ENCODE data around the gene RSPH3.
"Not testable (repeated sequence)": the region's sequence is repeated elsewhere in the genome, so short reads cannot be mapped to it uniquely, and the experiment has no call there.

Gene RSPH3

GRCh38 chr6:158962371-158962770, 37.6 kb downstream of the RSPH3 start:
- Histone ChIP-seq H3K27me3 (ENCODE audit: control insufficient read depth, insufficient read depth, low read length) (no peaks in the 10 kb centered on the region), H3K4me3 (ENCODE audit: low read length) (no peak overlapping the region), H3K4me1 (ENCODE audit: control insufficient read depth, insufficient read depth, low read length) (peaks cover 11% of the 10 kb centered on the region), H3K9ac (ENCODE audit: low read length) (no peak overlapping the region), H3K36me3 (ENCODE audit: control insufficient read depth, insufficient read depth, low read length) (no peaks in the 10 kb centered on the region), H3K9me3 (ENCODE audit: control insufficient read depth, low read length) (no peaks in the 10 kb centered on the region)

GRCh38 chr6:158960026-158960425, 40.0 kb downstream of the RSPH3 start:
- H3K4me3 ChIP-seq (ENCODE audit: low read length): no peak overlapping the region
- no peak overlapping the region for H3K9ac ChIP-seq (ENCODE audit: low read length)
- no peaks in the 10 kb centered on the region for H3K27me3 ChIP-seq (ENCODE audit: control insufficient read depth, insufficient read depth, low read length)
- no peaks in the 10 kb centered on the region for H3K36me3 ChIP-seq (ENCODE audit: control insufficient read depth, insufficient read depth, low read length)
- H3K9me3 ChIP-seq (ENCODE audit: control insufficient read depth, low read length): no peaks in the 10 kb centered on the region
- peaks cover 11% of the 10 kb centered on the region for H3K4me1 ChIP-seq (ENCODE audit: control insufficient read depth, insufficient read depth, low read length)

DNA sequence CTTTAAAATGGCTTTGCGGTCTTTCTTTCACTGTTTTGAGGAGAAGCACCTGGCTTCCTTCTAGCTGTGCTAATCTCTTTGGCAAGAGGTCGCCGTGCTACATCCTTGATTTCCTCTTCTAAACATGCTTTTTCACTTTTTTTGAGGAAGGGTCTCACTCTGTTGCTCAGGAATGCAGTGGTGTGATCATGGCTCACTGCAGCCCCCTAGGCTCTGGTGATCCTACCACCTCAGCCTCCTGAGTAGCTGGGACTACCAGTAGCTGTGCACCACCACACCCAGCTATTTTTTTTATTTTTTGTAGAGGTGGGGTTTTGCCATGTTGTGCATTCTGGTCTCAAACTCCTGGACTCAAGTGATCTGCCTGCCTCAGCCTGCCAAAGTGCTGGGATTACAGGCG, 40.5 kb downstream of the RSPH3 start:
- peaks cover 11% of the 10 kb centered on the region for H3K4me1 ChIP-seq (ENCODE audit: control insufficient read depth, insufficient read depth, low read length)
- no peak overlapping the region for H3K4me3 ChIP-seq (ENCODE audit: low read length)
- H3K9me3 ChIP-seq (ENCODE audit: control insufficient read depth, low read length): no peaks in the 10 kb centered on the region
- H3K36me3 ChIP-seq (ENCODE audit: control insufficient read depth, insufficient read depth, low read length): no peaks in the 10 kb centered on the region
- no peaks in the 10 kb centered on the region for H3K27me3 ChIP-seq (ENCODE audit: control insufficient read depth, insufficient read depth, low read length)
- H3K9ac ChIP-seq (ENCODE audit: low read length): no peak overlapping the region

GRCh38 chr6:158958504-158959386, 41.3 kb downstream of the RSPH3 start:
- Histone ChIP-seq H3K9me3 (ENCODE audit: control insufficient read depth, low read length) (no peaks in the 10 kb centered on the region), H3K27me3 (ENCODE audit: control insufficient read depth, insufficient read depth, low read length) (no peaks in the 10 kb centered on the region), H3K36me3 (ENCODE audit: control insufficient read depth, insufficient read depth, low read length) (no peaks in the 10 kb centered on the region), H3K4me3 (ENCODE audit: low read length) (no peak overlapping the region), H3K4me1 (ENCODE audit: control insufficient read depth, insufficient read depth, low read length) (peaks cover 11% of the 10 kb centered on the region), H3K9ac (ENCODE audit: low read length) (no peak overlapping the region)

- peaks cover 11% of the 10 kb centered on the region for H3K4me1 ChIP-seq (ENCODE audit: control insufficient read depth, insufficient read depth, low read length)
These were observed 44.7 kb downstream of the RSPH3 start for GRCh38 chr6:158955255-158955654.

DNA sequence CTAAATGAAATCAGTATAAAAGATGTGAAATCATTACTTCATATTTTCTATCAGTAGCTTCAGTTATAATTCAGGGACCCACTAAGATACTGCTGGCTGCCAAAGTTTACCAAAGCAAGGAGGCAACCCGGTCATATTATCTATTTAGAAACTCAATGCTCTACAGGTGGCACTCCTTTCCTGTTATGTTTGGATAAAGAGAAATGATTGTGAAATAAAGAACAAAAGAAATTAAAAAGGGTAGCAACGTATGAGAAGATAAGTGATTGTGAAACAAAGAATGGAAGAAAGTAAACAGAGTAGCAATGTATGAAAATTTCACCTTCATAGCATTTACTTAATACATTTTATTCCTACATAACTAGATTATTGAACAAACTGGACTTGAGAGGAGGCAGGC, 45.2 kb downstream of the RSPH3 start:
- H3K36me3 ChIP-seq (ENCODE audit: control insufficient read depth, insufficient read depth, low read length): no peaks in the 10 kb centered on the region
- no peak overlapping the region for H3K9ac ChIP-seq (ENCODE audit: low read length)
- no peak overlapping the region for H3K4me3 ChIP-seq (ENCODE audit: low read length)
- H3K9me3 ChIP-seq (ENCODE audit: control insufficient read depth, low read length): no peaks in the 10 kb centered on the region
- peaks cover 11% of the 10 kb centered on the region for H3K4me1 ChIP-seq (ENCODE audit: control insufficient read depth, insufficient read depth, low read length)
- H3K27me3 ChIP-seq (ENCODE audit: control insufficient read depth, insufficient read depth, low read length): no peaks in the 10 kb centered on the region

More at GRCh38 chr6:158955255-158955654, 44.7 kb downstream of the RSPH3 start:
- Histone ChIP-seq H3K27me3 (ENCODE audit: control insufficient read depth, insufficient read depth, low read length) (no peaks in the 10 kb centered on the region), H3K36me3 (ENCODE audit: control insufficient read depth, insufficient read depth, low read length) (no peaks in the 10 kb centered on the region), H3K9ac (ENCODE audit: low read length) (no peak overlapping the region), H3K4me3 (ENCODE audit: low read length) (no peak overlapping the region), H3K9me3 (ENCODE audit: control insufficient read depth, low read length) (no peaks in the 10 kb centered on the region)

- not testable (repeated sequence) for H3K36me3 ChIP-seq (ENCODE audit: control insufficient read depth, insufficient read depth, low read length); H3K9me3 ChIP-seq (ENCODE audit: control insufficient read depth, low read length); H3K4me1 ChIP-seq (ENCODE audit: control insufficient read depth, insufficient read depth, low read length); H3K4me3 ChIP-seq (ENCODE audit: low read length); H3K9ac ChIP-seq (ENCODE audit: low read length); H3K27me3 ChIP-seq (ENCODE audit: control insufficient read depth, insufficient read depth, low read length)
These were observed 48.0 kb downstream of the RSPH3 start for GRCh38 chr6:158952011-158952410.

DNA sequence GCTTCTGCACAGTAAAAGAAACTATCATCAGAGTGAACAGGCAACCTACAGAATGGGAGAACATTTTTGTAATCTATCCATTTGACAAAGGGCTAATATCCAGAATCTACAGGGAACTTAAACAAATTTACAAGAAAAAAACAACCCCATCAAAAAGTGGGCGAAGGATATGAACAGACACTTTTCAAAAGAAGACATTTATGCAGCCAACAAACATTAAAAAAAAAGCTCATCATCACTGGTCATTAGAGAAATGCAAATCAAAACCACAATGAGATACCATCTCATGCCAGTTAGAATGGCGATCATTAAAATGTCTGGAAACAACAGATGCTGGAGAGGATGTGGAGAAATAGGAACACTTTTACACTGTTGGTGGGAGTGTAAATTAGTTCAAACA, 48.4 kb downstream of the RSPH3 start:
- H3K4me1 ChIP-seq (ENCODE audit: control insufficient read depth, insufficient read depth, low read length); H3K4me3 ChIP-seq (ENCODE audit: low read length); H3K9me3 ChIP-seq (ENCODE audit: control insufficient read depth, low read length); H3K27me3 ChIP-seq (ENCODE audit: control insufficient read depth, insufficient read depth, low read length); H3K9ac ChIP-seq (ENCODE audit: low read length); H3K36me3 ChIP-seq (ENCODE audit: control insufficient read depth, insufficient read depth, low read length): not testable (repeated sequence)

DNA sequence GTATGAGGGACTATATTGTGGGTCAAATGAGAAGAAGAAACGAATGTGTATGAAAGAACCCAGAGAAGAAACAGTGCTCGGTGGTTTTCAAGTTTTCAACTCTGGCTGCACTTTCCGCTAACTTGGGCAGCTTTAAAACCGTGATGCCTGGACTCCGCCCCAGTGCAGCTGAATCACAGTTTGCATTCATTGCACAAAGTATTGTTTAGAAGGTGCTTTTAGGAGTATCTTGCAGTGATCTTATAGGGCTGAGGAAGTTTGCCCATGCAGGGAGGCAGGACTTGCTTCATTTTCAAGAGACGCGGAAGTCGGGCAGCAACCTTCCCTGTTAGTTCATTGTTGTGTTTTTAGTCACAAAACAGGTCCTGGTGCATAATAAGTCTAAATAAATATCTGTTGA, 52.7 kb downstream of the RSPH3 start:
- H3K9ac ChIP-seq (ENCODE audit: low read length): no peak overlapping the region
- no peaks in the 10 kb centered on the region for H3K9me3 ChIP-seq (ENCODE audit: control insufficient read depth, low read length)
- H3K36me3 ChIP-seq (ENCODE audit: control insufficient read depth, insufficient read depth, low read length): no peaks in the 10 kb centered on the region
- H3K27me3 ChIP-seq (ENCODE audit: control insufficient read depth, insufficient read depth, low read length): no peaks in the 10 kb centered on the region
- no peak overlapping the region for H3K4me3 ChIP-seq (ENCODE audit: low read length)
- H3K4me1 ChIP-seq (ENCODE audit: control insufficient read depth, insufficient read depth, low read length): no peaks in the 10 kb centered on the region

GRCh38 chr6:158943380-158944032, 56.5 kb downstream of the RSPH3 start:
- Histone ChIP-seq H3K27me3 (ENCODE audit: control insufficient read depth, insufficient read depth, low read length) (no peaks in the 10 kb centered on the region), H3K9ac (ENCODE audit: low read length) (no peak overlapping the region), H3K4me3 (ENCODE audit: low read length) (no peak overlapping the region), H3K36me3 (ENCODE audit: control insufficient read depth, insufficient read depth, low read length) (no peaks in the 10 kb centered on the region), H3K9me3 (ENCODE audit: control insufficient read depth, low read length) (no peaks in the 10 kb centered on the region), H3K4me1 (ENCODE audit: control insufficient read depth, insufficient read depth, low read length) (no peaks in the 10 kb centered on the region)

DNA sequence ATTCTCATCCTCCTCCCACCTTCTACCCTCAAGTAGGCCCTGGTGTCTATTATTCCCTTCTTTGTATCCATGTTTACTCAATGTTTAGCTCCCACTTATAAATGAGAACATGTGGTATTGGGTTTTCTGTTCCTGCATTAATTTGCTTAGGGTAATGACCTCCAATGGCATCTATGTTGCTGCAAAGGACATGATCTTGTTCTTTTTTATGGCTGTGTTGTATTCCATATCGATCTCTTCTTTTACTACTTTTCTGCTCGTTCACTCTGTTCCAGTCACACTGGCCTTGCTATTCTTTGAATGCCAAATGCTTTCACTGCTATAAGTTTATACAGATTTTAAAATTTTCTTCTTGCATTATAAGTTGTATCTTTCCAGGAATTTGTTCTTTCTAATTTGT, 57.7 kb downstream of the RSPH3 start:
- Histone ChIP-seq H3K27me3 (ENCODE audit: control insufficient read depth, insufficient read depth, low read length) (no peaks in the 10 kb centered on the region), H3K4me3 (ENCODE audit: low read length) (no peak overlapping the region), H3K4me1 (ENCODE audit: control insufficient read depth, insufficient read depth, low read length) (no peaks in the 10 kb centered on the region), H3K9me3 (ENCODE audit: control insufficient read depth, low read length) (no peaks in the 10 kb centered on the region), H3K9ac (ENCODE audit: low read length) (no peak overlapping the region), H3K36me3 (ENCODE audit: control insufficient read depth, insufficient read depth, low read length) (no peaks in the 10 kb centered on the region)

GRCh38 chr6:158941246-158941645, 58.8 kb downstream of the RSPH3 start:
- Histone ChIP-seq H3K4me3 (ENCODE audit: low read length) (no peak overlapping the region), H3K4me1 (ENCODE audit: control insufficient read depth, insufficient read depth, low read length) (no peaks in the 10 kb centered on the region), H3K9ac (ENCODE audit: low read length) (no peak overlapping the region), H3K27me3 (ENCODE audit: control insufficient read depth, insufficient read depth, low read length) (no peaks in the 10 kb centered on the region), H3K36me3 (ENCODE audit: control insufficient read depth, insufficient read depth, low read length) (no peaks in the 10 kb centered on the region), H3K9me3 (ENCODE audit: control insufficient read depth, low read length) (no peaks in the 10 kb centered on the region)
